NCI-H345 treated with DMSO at 0.1 percent for 48 hours (cell line): ENCODE data around the gene RERG.

Experiments used
- DNase-seq: peaks from one replicate; lab custom pipeline; 2025; ENCODE audit not compliant: unreplicated experiment; lab: John Stamatoyannopoulos, UW

The RERG gene

DNA sequence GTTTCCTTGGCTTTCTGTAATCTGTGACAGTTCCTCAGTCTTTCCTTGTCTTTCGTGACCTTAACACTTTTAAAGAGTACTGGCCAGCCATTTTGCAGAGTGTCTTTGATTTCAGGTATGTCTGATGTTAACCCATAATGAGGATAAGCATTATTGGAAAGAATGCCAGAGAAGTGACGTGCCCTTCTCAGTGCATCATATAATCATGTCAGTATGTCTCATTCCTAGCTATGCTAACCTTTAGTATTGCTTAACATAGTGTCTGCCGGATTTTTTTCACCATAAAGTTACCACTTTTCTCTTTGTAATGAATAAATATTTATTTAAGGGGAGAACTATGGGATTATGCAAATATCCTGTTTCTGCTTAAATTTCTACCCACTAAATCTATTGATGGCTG lies 28.5 kb downstream of the RERG start:
- no peak for DNase-seq

DNA sequence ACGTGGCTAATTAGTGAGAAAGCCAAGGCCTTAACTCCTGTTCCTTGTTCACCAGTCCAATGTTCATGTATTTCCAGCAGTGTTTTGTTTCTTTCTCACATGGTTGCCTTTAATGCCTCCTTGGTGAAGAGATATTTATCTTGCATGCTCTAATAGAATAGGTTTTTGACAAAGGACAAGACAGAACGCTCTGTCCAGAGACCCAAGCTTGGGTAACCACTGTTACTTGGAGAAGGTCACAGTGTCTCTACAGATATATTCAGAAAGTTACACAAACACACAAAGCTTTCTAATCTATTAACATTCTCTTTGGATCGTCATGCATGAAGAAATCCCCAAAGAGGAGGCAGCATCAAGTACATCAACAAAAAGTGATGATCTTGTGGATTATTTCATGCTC lies 33.1 kb downstream of the RERG start:
- DNase-seq, result no peak

DNA sequence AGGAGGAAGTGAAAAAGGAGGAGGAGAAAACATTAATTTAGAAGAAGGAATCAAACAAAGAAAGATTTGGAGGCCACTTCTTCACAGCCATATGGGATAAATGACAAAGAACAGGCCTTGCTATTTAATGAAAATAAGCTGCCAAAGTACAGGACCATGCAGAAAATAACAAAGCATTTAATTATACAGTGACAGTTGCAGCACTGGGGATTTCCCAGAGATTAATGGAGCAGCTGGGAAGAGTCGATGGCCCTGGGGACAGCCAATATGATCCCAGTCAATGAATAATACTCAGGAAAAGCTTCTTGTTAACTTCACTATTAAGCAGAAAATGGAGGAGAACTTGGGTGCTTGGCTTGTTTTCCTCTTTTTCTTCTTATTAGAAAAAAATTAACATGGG lies 34.6 kb downstream of the RERG start:
- no peak for DNase-seq

DNA sequence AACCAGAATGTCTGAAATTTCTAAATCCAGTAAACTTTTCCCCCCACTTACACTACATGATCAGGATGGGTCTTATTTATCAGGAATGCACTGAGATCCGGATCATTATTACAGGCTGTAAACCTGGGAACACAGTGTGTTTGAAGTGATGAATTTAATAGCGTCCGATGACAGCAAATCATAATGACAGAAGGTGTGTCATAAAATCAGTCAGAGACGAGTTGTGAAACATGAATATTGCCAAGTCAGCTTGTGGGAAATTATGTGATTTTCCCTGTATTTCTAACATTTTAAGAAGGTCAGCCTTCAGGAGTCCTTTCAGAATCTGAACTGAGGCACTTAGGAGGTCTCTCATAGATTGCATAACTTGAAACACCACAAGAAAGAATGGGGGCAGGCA lies 36.7 kb downstream of the RERG start:
- no peak for DNase-seq

DNA sequence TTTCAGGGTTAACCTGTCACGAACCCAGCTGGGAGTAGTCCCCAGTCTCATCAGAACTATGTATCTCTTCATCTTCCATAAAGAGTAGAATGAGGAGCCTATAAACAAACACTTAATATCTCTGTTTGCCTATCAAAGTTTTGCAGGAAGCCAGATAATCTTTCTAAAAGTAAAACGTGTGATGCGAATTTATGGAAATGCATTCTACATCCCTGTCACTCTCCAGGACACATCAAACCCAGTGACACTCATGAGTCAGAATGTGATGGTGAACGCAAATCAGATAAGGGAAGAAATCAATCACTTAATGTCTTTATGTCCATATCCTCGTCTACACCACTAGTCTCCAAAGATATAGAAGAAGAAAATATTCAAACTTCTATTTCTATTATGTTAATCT lies 37.4 kb downstream of the RERG start:
- DNase-seq, result no peak

DNA sequence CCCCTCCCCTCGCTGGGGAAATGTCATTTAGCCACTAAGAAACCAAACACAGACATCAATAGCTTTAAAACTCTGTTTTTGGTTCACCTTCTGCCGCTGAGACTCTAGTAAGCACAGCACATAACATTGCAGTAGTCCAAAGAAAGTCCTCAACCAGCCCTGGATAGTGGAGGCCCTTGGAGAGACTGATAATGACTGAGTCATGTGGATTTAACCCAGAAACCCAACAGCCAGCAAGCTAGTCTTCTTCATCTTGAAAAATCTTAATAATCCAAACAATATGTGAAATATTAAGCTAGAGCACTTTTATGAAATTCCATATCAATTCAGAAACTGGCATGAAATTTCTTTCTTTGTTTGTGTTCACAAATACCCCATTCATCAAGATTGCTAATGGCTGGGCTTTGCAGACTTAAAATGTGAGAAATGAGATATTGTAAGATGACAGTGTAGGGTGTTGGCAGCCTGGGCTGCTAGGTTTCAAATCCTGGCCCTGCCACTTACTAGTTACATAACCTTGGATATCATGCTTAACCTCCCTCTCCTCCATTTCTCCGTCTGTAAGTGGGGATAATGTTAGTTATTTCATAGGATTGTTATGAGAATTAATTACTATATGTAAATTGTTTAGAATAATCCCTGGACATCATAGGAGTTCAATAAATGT lies 40.1 kb downstream of the RERG start:
- DNase-seq, result no peak

DNA sequence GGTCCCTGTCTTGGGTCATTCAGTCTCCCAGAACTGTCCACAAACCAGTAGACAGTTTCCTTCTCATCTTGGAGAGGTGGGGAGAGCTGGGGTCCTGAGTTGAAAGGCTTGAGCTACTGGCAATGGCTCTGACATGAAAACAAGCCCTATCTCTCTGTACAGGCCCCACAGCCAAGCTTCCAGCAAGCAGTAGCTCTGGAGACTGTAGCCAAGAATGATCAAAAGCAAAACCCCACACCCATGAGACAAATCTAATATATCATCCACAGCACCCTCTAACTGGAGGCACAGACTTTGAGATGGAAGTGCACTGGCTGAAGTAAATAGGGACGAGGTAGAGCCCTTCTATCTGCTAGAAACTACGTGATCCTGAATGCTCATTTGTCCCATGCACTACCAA lies 40.9 kb downstream of the RERG start:
- no peak for DNase-seq

DNA sequence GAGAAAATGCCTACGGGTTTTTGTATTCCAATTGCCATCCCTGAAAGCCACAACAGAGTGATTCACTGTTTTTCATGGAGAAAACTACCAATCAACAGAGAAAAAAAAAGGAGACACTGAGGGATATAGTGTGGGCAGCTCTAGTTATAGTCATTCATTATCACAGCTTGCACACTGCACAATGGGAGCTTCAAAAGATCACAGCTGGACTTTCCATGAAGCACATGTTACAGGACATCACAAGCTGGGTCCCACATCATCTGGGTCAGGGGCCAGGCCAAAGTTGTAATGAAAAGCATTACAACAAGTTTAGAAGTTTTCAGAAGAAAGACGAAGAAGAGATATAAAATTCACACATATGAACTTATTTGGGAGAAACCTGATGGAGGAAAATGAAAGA lies 41.5 kb downstream of the RERG start:
- no peak for DNase-seq

DNA sequence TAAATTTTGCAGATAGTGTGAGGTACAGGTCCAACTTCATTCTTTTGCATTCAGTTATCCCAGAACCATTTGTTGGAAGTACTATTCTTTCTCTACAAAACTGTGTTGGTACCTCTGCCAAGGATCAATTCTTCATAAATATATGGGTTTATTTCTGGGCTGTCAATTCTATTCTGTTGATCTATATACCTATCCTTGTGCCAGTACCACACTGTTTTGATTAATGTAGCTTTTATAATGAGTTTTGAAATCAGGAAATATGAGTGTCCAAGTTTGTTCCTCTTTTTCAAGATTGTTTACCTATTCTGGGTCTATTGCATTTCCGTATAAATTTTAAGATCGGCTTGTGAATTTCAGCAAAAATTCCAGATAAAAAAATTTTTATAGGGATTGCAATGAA lies 48.1 kb downstream of the RERG start:
- DNase-seq, result no peak

DNA sequence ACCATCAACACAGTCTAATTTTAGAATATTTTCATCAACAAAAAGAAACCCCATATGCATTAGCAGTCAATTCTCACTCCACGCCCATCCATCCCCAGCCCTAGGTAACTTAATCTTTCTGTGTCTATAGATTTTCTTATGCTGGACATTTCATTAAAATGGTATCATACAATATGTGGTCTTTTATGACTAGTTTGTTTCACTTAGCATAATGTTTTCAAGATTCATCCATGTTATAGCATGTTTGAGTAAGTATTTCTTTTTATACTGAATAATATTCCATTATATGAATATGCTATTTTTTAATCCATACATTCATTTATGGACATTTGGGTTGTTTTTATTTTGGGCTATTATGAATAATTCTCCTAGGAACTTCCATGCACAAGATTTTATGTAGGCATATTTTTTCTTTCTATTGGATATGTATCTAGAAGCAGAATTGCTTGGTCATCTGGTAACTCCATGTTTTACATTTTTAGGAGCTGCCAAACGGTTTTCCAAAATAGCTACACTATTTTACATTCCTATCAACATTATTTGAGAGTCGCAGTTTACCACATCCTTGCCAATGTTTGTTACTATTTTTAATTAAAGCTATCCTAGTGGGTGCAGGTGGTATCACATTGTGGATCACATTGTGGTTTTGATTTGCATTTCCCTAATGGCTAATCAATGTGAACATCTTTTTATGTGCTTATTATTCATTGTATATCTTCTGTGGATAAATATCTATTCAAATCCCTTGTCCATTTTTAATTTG lies 49.0 kb downstream of the RERG start:
- DNase-seq, result no peak

DNA sequence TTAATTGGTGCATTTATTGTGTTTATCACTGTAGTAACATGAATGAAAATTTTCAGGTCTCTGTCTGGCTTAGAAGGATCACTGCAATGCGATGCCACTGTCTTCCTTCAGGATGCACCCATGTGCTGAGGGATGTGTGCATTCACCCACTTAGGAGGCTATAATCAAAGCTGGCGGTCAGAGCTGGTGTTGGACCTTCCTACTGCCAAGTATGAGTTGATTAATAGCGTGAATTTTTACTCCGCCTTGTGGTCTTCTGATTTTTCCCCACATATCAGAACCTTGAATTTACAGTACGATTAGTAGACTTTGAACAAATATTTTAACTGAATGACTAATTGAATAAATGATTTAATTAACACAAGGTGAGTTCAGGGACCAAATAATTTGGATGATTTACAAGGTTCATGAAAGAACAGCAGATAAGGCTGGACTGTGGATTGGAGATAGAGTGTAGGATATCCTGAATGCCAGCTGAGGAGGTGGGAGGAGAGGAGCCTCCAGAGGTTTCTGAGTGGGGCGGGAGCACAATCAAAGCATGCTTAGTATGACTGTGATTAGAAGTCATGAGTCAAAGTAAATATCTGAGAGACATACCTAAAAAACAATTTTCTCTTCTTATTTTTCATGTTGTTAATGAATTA lies 50.1 kb downstream of the RERG start:
- DNase-seq, result no peak

DNA sequence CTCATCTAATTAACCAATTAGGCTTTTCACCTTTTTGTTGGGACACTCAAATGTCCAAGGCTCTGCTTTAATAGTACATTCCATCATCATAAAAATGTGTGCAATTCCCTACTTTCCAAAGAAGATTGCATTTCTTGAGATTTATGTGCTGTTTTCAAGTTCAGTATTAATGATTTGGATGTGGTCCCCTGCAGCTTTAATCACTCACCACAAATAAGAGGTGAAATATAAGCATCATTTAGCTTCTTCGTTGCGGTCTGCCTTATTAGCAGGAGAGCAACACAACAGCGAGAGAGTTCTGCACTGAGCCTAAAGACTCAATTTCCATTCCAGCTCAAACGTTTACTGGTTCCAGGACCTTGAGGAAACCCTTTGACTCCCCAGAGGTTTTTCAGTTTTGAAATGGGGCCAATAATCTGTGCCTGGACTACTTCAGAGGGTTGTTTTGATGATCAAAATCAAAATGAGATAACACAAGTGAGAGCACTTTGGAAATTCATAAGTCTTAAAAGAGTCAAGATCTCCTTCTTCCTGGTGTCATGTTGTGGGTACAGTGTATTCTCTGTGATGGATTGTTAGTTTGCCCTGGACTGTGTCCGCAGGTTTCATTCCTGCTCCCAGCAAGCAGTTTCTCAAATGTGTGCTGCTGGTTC lies 53.1 kb downstream of the RERG start:
- no peak for DNase-seq

DNA sequence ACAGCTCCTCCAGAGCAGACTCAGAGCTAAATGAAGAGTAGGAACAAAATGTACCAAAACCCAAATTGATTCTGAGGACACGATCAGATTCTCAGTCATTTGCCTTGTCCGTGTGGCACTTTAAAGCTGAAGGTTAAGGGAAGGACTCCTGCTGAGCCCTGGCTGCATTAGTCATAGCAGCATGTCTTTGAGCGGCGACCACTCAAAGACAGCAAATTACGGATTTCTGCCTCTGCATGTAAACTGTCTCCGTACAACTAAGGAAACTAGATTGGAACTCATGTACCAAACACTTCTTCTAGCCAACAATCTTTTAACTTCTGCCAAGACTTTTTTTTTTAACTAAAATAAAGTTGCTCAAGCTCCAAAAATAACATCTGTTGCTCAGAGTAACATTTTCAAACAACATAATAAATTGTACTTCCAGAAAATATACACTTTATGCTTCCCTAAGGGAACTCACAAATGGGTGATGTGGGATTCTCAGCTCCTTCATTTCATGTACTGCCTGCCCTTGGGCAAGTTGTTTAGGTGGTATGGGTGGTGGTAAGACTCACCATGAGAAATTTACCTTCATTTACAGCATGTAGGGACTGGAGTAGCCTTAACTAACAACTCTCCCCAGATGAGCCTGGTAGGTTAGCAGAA lies 56.1 kb downstream of the RERG start:
- no peak for DNase-seq

DNA sequence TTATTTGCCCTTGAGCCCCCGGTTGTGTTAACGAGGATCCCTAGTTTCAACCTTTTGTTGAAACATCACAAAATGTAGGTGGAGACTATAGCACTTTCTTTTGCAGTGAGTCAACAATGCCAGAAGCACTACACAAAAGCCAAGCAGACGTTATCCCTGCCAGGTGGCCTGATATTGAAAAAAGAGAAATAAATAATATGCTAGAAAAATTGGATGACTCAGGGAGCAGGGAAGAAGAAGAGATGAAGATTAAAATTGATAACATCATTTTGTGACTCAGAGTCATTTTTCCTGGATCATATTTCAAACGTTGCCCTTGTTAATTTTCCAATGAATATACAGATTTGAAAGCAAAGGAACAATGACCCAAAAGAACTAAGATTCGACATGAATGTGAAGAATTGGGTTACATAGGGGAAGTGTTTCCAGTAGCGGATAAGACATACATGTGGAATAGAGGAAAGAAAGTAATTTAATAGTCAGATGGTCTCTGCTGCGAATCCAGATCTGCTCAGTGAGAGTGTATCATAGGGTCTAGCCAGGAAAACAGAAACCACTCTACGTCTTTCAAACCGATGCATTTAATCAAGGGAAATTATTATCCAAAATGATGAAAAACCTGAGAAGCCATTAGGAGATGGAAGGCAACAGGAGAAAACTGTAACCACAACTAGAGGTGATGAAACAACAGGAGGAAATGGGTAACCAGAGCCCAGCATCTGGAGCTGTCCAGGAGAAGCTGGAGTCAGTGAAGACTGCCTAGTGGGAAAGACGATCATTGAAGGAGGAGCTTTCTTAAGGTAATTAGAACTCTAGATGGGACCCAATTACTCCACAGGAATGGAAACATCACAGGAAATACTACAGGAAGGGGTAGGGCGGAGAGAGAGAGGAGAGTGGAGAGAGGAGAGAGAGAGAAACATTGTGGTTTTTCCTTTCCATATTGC lies 57.9 kb downstream of the RERG start:
- no peak for DNase-seq

DNA sequence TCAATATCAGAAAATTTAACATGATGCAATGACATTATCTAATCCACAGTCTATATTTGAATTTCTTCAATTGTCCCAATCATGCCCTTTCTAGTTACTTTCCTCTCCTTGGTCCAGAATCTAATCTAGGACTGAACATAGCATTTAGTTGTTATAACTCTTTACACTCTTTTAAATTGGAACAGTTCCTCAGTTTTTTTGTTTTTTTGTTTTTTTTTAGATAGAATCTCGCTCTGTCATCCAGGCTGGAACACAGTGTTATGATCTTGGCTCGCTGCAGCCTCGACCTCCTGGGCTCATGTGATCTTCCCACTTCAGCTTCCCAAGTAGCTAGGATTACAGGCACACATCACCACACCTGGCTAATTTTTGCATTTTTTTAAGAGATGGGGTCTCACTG lies 63.1 kb downstream of the RERG start:
- DNase-seq, result no peak

DNA sequence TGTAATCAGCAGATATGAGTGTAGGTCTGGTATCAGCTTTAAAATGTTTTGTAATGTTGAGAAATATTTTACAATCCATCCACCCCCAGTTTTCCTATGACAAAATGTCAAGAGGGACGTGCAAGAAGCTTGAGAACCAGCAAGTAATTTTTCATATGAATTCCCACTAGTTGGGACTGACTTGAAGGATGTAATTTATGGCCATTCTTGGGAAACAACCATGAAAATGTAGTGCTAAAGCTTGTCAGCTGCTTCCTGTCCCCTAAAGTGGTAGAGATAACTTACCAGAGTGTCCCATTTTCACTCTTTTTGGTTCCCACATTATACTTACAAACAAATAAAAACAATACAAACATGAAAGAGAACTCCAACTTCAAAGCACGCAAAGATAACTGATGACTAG lies 63.9 kb downstream of the RERG start:
- no peak for DNase-seq

DNA sequence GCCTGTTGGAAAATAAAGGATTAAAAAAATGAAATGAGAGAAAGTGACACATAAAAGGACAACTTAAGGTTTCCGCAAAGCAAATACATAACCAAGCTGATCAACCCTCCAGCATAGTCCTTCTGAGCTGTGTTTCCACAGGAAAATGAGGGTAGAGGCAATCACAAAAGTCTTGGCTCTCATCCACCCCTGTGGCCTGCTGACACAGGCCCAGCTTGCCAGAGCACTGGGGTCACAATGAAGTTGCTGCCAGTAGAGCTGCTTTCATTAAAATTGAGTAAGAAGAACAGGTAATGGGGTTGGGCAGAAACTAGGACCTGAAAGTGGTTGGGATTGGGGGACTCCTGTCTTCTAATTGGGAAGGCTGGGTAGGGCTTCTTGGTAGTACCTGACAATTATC lies 65.9 kb downstream of the RERG start:
- DNase-seq, result no peak

DNA sequence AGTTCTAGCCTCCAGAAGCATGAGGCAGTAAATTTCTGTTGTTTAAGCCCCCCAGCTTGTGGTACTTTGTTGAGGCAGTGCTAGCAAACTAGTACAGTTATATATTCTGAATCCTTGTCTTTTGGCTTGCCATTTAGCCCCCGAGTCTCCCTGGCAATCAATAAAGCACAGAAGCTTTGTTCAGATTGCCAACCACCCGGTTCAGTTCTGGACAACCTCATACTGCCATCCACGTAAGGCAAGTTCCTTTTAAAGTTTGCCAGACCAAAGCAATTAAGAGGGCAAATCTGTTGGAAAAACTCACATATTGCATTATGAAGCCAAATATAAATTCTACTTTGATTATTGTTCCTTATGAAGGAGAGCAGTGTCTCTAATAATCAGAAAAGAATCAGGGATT lies 67.1 kb downstream of the RERG start:
- DNase-seq, result no peak

DNA sequence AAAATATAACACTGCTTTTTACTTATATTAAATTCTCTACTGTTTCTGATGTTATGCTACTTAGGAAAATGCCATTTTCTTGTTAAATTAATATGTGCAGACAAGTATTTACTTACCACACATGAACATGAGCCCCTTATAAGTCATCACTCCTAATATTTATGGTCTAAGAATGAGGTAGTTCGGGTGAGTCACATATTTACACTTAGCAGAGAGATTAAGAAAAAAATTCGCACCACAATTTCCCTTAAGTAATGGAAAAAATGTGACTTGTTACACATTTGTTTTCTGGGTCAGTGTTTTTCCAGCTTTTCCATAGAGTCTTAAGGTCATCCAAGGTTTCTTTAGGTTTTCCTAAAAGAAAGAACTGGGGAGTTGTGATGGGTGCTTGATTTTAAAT lies 68.3 kb downstream of the RERG start:
- no peak for DNase-seq

DNA sequence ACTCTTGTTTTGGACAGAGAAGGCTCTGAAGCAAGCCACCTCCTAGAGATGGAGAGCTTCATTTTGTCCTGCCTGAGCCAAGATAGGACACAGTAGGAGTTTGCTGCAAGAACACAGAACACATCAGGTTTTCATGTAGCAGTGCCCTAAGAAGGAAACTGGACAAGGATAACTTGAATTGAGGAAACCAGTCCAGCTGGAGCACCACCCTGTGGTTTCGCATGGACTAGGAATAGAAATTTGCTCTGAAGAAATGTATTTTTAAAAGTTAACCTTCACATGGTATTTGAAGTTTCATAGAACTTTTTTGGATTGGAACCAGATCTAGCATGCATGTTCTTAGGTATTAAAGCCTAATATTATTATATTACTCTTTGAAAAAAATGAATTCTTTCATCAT lies 68.8 kb downstream of the RERG start:
- no peak for DNase-seq
